HG03095 (cell line): Measurements from ENCODE around the gene SHD.

Experiments used
- ATAC-seq: cut with Tn5 transposase; IDR thresholded peaks from one replicate; pipeline ENCODE4 v1.9.1; 2021; ENCODE audit warnings: moderate library complexity; ENCODE audit not compliant: unreplicated experiment

Gene SHD

DNA sequence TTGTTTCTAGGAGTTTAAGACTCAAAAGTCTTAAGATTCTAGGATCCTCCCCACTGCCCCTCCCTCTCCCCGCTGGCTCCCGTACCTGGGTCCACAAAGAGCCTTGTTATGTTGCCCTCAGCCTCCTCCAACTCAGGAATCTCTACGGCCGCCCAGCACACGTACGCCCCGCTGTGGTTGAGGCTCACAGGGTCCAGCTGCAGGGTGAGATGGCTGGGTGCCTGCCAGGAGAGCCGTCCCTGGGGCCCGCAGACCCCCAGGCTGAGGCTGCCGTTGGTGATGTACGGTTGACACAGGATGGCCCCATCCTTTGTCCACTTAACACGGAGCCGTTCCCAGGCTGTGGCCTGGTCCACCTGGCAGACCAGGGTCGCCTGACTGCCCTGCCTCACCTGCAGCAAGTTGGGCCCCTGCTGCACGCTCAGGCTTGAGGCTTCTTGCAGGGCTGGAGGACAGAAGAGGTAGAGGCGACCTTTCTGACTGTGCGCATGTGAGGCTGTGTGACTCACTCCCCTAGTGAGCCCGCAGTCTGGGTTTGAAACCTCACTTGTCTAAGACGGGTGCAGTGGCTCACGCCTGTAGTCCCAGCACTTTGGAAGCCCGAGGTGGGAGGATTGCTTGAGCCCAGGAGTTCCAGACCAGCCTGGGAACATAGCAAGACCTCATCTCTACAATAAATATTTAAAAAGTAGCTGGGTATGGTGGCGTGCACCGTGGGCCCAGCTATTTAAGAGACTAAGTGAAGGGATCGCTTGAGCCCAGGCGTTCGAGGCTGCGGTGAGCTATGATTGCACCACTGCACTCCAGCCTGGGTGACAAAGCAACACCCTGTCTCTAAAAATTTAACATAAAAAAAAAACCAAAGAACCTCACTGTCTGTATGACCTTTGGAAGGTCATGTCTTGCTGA, 19.1 kb downstream of the SHD start:
- no peak for ATAC-seq

DNA sequence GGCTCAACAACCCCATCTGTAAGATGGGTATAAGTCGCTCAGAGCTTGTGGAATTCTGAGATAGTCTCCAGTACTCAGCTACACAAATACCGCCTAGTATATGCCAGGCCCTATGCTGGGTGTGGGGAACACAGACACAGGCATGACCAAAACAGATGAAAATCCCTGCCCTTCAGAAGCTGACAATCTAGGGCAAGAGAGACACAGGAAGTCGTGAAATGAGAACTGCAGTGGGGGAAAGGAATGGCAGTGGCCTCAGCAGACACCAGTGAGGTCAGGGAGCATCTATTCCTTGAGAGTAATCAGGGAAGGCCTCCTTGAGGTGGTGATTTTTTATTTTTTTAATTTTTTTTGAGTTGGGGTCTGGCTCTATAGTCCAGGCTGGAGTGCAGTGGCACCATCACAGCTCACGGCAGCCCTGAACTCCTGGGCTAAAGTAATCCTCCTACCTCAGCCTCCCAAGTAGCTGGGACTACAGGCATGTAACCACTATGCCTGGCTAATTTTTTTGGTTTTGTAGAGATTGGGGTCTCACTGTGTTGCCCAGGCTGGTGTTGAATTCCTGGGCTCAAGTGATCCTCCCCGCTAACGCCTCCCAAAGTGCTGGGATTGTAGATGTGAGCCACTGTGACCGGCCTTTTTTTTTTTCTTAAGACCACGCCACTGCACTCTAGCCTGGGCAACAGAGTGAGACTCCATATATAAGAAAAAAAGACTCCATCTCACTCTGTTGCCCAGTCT, 19.9 kb downstream of the SHD start:
- no peak for ATAC-seq

DNA sequence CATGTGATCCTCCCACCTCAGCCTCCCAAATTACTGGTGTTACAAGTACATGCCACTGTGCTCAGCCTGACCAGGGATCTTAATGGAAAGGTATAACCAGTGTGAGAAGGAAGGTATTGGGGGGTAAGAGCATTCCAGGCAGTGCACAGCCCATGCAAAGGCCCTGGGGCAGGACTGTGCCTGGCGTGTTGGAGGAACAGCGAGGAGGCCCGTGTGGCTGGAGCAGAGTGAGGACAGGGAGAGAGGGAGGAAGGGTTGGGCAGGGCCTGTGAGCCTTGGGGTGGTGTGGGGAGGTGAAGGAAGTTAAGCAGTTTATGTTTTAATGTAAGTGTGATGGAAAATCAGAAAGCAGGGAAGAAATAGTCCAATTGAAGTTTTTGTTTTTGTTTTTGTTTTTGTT, 21.5 kb downstream of the SHD start:
- ATAC-seq, result no peak

DNA sequence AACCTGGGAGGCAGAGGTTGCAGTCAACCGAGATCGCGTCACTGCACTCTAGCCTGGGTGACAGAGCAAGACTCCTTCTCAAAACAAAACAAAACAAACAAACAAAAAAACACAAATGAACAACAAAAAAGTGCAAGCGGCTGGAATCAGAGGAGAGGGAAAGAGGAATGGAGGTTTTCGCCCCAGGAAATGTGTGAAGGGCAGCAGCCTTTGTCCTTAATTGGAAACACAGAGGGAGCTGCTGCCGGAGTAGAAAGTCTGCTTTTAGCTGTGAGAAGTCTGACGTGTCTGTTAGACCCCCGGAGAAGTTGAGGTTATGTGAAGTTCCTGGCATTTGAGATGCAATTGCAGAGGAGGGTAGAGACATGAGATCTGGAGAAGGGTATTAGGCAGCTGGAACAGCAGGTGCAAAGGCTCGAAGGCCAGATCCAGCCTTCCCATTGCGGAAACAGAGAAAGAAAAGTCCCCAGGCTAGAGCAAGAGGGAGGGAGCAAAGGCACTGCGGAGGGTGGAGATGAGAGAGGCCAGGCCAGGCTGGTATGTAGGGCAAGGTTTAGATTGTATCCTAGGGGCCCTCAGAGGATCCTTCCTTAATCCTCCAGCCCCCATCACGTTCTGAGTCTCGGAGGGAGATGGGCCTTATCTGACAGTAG, 22.6 kb downstream of the SHD start:
- ATAC-seq, result no peak

DNA sequence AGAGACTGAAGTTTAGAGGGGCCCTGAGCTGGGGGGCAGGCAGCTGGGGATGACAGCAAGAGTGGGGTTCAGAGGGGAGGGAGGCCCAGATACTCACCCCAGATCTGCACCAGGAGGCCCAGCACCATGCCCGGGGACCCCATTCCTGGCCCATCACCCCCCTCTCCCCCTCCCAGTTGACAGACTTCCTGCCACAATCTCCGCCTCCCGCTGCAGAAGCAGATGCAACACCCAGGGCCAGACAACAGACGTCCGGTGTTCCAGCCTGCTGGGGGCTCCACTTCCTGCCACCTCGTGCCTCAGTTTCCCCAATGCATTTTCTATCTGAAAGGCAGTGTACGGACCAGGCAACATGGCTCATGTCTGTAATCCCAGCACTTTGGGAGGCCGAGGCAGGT, 23.2 kb downstream of the SHD start, which contains the start of gene TMIGD2:
Gene TMIGD2, minus strand, starts transcription at position 147 of the 398 bp plus-strand sequence. Its CDS starts 4 bp downstream, at position 143.
- ATAC-seq, result no peak

DNA sequence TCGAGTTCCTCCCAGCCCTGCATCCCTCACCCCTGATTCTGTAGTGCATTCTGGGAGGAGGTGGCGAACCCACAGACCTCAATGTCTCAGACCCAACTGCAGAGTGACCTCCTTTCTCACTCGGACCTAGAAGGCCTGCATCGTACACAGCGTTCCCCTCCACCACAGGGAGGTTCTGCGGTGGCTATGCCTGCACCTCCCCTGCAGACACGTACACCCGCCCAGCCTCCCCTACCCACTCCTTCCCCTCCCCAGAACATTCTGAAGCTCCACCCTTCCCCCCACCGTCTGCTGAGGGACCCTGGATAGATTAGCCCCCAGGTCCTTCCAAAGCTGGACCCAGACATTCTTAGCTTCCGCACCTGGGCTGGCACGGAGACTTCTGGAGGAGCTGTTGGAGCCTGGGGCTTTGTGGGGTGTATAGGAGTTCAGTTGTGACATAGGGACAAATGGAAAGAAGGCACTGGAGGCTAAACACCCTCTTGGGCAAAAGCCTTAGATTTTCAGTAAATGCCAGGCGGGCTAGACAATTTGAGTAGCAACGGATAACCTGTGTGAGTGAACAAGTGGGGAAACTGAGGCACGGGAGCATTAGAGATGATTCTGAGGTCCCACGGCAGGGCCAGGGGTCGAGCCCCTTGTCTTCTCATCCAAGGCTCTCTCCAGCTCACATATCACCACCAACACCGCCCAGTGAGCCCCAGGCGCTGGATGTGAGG, 24.9 kb downstream of the SHD start:
- ATAC-seq, result no peak

DNA sequence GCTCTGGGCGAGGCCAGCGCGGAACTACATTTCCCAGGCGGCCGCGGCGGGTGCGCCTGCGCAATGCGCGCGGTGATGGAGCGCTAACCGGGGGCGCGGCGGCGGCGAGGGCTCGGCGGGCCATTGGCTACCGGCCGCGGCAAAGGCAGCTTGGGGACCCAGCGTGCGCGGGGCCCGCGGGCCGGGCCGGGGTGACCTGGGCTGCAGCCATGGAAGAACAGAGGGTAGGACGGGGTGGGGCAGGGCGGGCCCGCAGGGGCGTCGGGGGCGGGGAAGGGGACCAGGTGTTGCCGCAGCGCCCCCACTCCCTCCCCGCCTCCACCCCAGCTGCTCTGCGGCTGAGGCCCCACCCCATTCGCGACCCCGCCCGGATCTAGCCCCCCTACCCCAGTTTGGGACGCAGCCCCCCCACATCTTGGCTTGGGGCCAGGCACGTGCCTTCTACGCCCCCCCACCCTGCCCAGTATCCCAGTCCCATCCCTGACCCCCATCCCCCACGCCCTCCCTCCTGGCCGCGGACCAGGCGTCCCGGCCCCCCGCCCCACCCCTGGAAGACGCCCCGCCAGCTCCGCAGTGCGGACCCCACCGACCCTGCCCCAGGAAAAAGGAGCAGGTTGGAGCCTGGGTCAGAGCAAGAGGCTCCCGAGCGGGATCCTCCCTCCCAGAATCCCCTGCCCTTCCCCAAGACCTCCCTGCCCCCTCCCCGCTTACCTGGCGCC, 25.6 kb downstream of the SHD start, which contains the start of gene FSD1:
Gene FSD1, plus strand, starts transcription at position 61 of the 719 bp plus-strand sequence. Its CDS starts 149 bp downstream, at position 210.
- ATAC-seq, result no peak

DNA sequence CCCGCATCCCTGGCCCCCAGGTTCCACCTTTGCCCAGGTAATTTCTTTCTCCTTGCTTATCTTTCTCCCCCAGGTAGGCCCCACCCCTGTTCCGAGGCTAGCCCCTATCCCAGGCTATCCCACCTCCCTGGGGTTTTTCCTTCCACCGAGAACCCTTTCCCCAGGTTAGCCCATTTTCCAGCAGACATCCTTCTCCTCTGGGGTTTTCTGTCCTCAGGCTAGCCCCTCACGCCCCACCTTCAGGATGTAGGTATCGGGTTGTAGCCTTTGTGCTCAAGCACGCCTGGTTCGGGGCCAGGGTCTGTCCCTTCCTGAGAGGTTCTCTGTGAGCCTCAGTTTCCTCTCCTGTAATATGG, 26.2 kb downstream of the SHD start:
- no peak for ATAC-seq

DNA sequence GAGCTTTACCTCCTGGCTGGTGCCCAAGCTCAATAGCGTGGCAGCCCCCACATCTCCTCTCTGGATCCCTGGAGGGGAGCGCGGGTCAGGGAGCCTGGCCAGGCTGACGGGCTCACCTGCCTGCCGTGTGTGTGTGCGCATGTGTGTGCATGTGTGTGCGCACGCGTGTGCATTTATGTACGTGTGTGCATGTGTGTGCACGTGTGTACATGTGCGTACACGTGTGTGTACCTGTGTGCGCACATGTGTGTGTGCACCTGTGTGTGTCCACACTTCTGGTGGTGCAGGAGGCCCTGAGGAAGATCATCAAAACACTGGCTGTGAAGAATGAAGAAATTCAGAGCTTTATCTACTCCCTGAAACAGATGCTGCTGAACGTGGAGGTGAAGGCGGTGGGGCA, 26.6 kb downstream of the SHD start:
- ATAC-seq, result no peak

DNA sequence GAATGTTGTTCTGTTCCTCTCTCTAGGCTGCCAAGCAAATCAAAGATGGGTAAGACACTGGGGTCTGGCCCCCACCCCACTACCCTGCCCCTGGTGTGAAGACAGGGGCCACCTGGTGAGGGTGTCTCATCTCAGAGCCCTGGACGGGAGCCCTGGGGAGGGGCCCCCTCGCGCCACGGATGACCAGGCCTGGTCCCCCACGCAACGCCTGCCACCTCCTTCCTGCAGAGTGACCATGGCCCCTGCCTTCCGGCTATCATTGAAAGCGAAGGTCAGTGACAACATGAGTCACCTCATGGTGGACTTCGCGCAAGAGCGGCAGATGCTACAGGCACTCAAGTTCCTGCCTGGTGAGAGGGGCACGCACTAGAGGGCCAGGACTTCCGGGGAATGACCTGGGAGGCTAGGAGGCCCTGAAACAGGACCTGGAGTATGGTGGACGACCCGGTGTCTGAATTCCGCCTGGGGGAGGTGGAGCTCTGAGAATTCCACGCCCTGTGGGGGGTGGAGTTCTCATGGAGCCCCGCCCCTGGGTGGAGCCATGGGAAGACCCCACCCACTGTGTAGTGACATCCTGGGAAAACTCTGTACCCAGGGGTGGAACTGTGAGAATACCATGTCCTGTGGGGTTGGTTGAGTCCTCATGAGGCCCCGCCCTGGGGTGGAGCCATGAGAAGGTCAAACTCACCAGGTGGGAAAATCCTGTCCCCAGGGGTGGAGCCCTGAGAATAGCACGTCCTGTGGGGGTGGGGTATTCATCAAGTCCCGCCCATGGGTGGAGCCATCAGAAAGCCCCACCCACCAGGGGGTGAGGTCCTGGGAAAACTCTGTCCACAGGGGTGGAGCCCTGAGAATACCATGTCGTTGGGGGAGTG, 31.4 kb downstream of the SHD start:
- no peak for ATAC-seq

DNA sequence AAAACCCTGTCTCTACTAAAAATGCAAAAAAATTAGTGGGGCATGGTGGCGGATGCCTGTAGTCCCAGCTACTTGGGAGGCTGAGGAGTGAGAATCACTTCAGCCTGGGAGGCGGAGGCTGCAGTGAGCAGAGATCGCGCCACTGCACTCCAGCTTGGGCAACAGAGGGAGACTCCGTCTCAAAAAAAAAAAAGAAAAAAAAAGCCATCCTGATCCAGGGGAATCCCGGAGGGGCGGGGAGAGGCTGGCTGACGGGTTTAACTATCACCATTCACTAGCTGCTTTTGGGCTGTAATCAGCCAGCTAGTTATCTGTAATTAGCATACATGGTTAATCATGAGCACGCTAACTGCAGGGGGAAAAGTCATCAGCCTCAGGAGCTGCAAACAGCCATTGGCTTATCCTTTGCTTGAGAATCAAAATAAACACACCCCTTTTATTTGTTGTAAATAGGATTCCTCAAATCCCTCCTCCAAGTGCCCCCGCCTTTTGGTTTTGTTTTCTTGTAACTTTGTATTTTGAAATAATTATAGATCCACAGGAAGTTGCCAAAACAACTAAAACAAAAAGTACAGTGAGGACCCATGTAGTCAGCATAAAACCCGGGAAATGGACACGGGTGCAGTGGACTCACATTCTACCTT, 34.9 kb downstream of the SHD start:
- ATAC-seq, result no peak

DNA sequence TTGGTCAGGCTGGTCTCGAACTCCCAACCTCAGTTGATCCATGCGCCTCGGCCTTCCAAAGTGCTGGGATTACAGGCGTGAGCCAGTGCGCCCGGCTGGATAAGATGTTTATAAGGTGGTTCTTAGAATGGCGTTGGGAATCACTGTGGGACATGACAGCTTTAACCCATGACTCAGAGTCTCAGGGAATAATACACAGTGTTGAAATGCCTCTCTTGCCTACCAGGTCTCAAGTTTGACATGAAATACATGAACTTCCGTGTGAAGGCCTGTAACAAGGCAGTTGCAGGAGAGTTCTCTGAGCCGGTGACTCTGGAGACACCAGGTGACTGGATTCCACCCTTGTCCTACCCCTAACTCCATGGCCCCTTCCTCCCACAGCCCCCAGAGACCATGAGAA, 37.9 kb downstream of the SHD start:
- ATAC-seq, result no peak

DNA sequence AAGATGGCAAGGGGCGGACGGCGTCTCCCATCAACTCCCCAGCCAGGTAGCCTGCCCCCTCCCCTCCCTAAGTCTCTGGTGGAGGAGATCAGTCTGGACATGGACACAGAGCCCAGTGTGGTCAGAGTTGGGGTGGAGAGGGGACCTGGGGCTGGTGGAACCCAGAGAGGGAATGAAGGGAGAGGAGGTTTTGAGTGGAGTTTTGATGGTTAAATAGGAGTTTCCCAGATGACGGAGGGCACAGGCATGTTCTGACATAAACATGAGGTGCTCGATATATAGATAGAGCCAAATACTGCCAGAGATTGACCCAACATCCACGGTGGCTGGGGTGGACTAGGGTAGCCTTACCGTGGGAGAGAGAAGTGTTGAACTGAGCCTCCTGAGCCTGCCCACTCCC, 39.4 kb downstream of the SHD start:
- ATAC-seq, result no peak

DNA sequence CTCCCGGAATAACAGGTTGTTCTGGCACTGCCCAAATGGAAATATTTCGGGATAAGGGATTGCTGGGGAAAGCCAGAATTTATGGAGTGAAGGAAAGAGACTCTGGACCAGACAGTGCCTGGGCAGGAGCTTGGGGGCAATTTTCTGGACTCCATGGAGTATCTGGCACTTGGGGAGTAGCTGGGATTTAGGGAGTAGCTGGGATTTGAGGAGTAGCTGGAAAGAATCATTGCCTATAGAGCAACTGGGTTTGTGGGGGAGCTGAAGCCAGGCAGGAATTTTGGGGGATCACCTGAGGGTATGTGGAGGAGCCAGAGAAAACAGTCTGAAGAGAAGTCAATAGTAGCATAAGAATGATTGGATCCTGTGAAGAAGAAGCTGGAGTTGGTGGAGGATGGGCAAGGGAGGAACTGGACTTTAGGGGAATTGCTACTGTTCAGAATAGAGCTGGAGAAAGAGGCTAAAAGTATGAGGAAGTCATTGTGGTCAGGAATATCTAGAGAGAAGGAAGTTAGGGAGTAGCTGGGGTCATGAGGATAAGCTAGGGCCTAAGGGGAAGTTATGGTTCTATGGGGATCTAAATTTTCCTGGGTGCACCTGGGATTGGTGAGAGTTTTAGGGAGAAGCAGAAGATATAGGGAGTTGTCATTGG, 40.1 kb downstream of the SHD start:
- no peak for ATAC-seq

DNA sequence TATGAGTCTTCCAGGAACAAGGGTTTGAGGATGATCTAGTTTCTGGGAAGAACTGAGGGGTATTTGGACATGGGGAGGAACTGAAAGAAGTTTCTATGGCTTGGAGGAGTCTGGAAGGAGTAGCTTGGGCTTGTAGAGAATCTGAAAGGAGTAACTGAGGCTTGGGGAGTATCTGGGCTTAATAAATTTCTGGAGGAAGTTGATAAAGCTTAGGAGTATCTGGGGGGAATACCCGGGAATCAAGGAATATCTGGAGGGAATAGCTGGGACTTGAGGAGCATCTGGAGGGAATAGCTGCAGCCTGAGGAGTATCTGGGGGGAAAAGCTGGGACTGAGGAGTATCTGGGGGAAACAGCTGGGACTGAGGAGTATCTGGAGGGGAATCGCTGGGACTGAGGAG, 41.4 kb downstream of the SHD start:
- ATAC-seq, result no peak

DNA sequence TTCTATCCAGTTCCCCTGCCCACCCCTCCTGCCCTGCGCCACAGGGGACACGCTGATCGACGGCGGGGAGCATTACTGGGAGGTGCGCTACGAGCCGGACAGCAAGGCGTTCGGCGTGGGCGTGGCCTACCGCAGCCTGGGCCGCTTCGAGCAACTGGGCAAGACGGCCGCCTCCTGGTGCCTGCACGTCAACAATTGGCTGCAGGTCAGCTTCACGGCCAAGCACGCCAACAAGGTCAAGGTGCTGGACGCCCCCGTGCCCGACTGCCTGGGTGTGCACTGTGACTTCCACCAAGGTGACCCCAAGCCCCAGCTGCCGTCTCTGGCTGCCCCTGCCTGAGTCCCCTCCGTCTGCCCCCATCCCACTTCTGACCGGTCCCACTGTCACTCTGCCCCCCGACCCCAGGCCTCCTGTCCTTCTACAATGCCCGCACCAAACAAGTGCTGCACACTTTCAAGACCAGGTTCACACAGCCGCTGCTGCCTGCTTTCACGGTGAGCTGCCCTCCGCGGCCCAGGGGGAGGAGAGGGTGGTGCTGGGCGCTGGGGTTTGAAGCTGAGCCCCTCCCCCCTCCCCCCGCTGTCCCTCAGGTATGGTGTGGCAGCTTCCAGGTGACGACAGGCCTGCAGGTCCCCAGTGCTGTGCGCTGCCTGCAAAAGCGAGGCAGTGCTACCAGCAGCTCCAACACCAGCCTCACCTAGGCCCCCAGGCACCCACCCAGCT, 44.0 kb downstream of the SHD start:
- ATAC-seq, result no peak

DNA sequence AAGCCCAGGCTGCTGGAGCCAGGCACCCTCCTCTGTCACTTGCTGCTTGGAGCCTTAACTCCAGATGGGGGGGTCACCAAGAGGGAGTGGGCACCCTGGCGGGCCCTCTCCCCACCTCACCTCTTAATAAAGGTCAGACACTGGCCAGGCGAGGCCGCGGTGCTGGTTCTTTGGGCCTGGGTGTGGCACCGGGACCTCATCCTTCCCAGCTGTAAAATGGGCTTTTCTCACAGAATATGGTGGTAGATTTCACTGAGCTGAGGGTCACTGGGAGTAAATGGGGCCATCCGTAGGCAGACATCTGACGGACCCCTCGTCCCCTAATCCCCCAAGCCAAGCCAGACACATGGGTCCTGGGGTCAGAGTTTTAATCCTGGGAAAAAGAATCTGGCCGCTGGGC, 44.6 kb downstream of the SHD start:
- ATAC-seq, result no peak

DNA sequence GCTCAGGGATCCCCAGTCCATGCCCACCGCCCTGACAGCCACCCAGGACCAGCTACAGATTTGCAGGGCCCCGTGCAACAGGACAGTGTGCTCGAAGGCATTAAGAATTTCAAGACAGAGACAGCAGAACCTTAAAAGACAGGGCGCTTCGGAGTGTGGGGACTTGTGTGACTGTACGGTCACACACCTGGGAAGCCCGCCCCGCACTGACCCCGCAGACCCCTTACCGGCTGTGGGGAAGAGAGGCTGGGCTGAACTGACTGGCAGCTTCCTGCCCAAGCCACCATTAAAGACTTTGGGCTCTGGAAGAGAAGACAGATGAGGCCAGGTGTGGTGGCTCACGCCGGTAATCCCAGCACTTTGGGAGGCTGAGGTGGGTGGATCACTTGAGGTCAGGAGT, 45.2 kb downstream of the SHD start:
- no peak for ATAC-seq
